NCI-H1092 (cell line): ENCODE results near the gene GAS2L3.
"Not testable (repeated sequence)": the region's sequence is repeated elsewhere in the genome, so short reads cannot be mapped to it uniquely, and the experiment has no call there.

ENCODE experiments used
- DNase-seq: peaks from one replicate; lab custom pipeline; 2025; lab: John Stamatoyannopoulos, UW

The GAS2L3 gene

DNA sequence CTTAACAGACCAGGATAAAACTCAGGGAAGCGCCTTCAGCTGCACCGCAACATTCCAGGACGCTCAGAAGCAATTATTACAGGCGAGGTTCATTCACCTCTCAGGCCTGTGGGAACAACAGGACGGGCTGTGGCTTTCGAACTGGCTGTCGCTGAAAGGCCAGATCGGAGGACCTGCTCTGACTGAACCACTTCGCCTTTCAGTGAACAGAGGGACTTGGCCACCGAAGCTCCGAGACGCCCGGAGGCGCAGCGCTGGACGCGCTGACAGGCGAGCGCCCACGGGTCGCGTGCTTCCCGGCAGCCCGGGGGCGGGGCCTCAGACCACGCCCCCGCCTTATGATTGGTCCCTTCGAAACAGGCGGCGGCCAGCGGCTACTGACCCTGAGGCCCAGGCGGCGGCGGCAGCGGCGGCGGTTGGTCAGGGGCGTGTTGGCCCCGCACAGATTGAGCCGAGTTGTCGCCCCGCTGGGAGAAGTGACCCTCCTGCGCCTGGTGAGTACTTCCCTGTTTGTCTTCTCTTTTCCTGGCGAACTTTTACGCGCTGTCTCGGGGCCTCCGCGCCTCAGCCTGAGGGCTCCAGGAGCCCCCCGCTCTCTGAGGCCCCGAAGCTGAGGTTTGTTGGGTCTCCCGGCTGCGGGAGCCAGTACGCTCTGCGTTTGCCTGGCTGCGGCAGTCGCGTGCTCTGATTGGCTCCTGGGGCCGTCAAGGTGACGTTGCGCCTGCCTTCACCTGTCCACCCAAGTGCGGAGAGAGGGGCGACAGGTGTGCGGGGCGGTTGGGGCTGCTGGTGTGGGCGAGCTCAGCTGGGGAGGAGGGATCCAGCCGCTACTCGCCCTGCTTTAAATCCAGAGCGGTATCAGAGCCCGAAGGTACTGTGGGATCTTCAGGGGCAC is at the start of gene GAS2L3:
Gene GAS2L3 (plus strand): TSS at position 393 of the 895 bp plus-strand sequence. CDS start 21,221 bp downstream, outside the sequence.
- DNase-seq: peak; percentile 71

- no peak for DNase-seq
Observed at GRCh38 chr12:100528034-100528433, 45.5 kb upstream of the GAS2L3 start.

DNA sequence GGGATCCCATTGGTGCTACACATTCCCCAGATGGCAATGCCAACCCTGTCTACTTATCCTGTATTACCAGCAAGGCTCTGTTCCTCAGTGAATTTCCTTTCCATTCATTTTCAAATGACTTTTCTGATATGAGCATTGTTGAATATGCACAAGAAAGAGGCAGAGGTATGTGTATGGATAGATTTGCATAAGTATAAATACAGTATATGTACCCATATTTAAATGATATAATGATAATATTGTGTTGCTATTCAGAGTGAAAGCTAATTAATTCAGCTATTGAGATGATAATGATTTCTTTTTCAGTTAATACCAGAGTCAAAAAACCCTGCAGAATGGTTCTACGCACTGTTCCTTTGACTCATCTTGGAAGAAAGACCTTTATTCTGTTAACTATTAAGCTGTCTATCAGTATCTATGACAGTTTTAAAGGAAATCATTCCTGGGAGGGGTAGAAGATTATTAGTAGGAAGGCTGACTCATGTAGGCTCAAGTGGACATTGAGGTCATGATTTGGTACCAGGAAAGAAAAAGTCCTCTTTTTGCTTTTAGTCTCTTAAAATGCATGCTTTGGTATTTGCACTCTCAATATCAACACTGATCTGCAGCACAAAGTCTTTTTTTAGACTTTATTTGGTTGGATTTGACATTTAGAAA is 44.9 kb upstream of the GAS2L3 start:
- DNase-seq: no peak

GRCh38 chr12:100529756-100530350 is 43.6 kb upstream of the GAS2L3 start:
- DNase-seq: no peak

DNA sequence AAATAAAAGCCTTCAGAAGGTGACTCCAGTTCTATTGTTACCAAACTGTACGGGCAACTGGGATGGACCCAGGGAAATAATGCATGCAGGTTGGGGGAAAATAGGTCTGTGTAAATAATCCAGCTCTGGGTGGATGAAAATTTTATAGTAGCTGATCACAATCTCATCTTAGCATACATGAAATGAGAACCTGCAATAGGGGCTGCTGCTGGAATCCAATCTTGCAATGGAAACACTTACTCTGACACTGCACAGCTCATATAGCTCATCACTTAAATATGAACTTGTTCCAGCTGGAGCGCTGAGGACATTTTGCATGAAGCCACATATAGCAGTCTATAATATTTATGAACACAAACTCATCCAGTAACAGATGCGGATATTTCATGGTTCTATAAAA is 40.1 kb upstream of the GAS2L3 start:
- DNase-seq: no peak

DNA sequence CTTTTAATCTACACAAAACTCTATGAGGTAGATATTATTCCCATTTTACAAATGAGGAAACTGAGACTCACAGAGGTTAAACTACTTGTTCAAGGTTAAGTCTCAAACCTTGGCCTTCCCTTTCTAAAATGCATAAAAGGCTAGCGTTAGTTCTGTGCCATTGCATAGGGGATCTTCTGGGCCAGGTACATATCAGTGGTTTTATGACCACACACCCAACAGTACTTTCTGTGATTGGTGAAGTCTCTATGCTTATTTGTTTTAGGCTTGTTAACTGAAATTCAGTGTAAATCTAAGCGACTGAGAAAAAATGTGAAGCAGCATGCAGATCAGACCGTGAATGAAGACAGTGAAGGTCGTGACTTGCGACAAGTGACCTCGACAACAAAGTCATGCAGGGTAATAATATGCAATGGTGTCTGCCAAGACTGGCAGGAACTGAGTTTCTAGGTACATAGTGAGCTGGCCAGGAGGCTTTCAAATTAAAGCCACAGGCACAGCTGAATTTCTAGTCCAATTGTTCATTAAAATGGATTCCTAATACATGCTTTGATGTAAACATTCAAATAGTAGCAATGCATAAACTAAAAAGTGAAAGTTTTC is 38.8 kb upstream of the GAS2L3 start:
- no peak for DNase-seq

- DNase-seq: no peak
Observed at GRCh38 chr12:100539202-100539601, 34.3 kb upstream of the GAS2L3 start.

DNA sequence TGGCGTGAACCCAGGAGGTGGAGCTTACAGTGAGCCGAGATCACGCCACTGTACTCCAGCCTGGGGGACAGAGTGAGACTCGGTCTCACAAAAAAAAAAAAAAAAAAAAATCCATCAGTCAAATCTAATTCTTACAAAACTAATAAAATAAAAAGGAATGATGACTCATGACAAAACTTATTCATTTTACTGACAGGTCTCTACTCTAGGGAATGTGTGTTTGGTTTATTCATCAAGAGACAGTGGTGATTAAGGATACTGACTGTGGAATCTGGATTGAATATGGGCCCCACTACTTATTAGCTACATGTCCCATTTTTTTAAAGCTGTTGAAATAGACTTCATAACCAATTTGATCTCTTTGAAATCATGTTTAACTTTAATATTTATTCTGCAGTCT is 29.3 kb upstream of the GAS2L3 start:
- DNase-seq: no peak

DNA sequence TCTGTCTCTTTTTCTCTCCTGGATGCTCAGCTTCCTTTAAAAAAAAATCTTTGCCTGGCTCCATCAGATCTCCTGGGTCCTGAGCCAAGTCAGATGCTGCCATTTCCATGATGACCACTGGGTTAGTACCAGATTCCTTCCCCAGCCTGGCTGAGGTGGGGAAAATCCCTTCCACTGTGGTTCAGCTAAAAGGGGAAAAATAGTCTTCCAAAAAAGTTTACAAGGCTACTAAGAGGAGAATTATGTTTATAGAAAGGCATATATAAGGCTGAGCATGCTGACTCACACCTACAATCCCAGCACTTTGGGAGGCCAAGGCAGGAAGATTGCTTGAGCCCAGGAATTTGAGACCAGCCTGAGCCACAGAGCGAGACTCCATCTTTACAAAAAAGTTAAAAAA is 28.4 kb upstream of the GAS2L3 start:
- no peak for DNase-seq

- no peak for DNase-seq
Observed at GRCh38 chr12:100553936-100554335, 19.5 kb upstream of the GAS2L3 start.

- peak; percentile 55 for DNase-seq
Observed at GRCh38 chr12:100554608-100555077, 18.8 kb upstream of the GAS2L3 start.

DNA sequence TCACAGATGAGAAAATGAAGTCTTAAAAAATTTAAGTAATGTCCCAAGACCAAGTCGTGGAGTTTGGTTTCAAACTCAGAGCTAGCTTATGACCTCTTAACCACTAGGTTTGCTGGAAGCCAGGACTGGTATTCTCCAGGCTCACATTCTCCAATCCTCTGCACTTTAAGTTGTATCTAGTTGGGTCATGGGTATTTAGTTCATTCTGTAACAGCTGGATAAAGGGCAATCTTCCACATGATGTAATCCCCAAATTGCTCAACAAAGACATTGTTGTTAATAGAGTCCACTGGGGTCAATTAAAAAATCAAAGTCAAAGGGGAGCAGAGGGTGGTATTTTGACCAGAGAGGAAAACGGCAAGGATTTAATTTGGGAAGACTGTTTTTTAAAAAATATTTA is 17.8 kb upstream of the GAS2L3 start:
- DNase-seq: no peak

DNA sequence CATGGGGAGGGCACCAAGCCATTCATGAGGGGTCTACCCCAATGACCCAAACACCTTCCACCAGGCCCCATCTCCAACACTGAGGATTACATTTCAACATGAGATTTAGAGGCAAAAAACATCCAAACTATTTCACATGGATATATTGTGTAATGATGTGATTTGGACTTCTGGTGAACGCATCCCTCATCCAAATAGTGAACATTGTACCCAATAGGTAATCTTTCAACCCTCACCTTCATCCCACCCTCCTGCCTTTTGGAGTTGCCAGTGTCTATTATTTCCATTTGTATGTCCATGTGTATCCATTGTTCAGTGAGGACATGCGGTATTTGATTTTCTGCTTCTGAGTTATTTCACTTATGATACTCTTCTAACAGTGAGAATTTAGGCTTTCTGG is 16.1 kb upstream of the GAS2L3 start:
- no peak for DNase-seq

DNA sequence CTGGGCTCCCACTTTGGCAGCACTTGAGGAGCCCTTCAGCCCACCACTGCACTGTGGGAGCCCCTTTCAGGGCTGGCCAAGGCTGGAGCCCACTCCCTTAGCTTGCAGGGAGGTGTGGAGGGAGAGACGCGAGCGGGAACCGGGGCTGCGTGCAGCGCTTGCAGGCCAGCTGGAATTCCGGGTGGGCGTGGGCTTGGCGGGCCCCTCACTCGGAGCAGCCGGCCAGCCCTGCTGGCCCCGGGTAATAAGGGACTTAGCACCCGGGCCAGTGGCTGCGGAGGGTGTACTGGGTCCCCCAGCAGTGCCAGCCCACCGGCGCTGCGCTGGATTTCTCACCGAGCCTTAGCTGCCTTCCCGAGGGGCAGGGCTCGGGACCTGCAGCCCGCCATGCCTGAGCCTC is 14.2 kb upstream of the GAS2L3 start:
- DNase-seq: not testable (repeated sequence)

GRCh38 chr12:100564090-100564489 is 9.4 kb upstream of the GAS2L3 start:
- no peak for DNase-seq

- no peak for DNase-seq
Observed at GRCh38 chr12:100564905-100565467, 8.5 kb upstream of the GAS2L3 start.

DNA sequence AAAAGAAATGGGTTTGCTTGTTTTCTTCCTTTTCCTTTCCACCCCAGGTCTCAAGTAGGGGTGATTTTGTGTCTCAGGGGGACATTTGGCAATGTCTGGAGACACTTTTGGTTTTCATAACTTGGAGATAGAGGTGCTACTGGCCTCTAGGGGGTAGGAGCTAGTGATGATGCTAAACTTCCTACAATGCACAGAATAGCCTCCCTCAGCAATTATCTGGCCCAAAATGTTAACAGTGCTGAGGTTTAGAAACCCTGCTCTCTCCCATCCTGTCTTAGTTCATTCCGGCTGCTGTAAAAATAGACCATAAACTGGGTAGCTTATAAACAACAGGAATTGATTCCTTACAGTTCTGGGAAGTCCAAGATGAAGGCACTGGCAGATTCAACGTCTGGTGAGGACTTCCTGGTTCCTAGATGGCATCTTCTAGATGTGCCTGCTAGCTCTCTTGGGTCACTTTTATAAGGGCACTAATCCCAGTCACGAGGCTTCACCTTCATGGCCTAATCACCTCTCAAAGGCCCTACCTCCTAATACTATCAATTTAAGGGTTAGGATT is 7.4 kb upstream of the GAS2L3 start:
- no peak for DNase-seq

GRCh38 chr12:100566887-100567637 is 6.4 kb upstream of the GAS2L3 start:
- DNase-seq: no peak

DNA sequence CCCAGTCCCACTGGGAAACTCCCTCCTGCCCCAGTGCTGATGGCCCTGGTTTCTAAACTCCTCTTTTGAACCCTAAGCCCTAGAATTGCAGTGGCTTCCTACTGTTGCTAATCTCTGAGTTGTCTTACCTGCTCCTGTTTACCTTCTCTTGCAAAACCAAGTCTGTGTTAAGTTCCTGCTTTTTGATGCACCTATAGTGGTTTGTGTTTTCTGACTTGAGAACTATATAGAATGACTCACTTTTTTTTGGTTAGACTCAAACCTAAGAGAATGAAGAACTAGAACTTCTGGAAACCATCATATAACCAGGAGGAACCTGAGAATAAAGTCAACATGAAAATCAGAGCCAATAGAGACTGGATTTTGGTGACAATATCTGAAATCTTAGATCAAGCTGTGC is 5.5 kb upstream of the GAS2L3 start:
- DNase-seq: no peak

DNA sequence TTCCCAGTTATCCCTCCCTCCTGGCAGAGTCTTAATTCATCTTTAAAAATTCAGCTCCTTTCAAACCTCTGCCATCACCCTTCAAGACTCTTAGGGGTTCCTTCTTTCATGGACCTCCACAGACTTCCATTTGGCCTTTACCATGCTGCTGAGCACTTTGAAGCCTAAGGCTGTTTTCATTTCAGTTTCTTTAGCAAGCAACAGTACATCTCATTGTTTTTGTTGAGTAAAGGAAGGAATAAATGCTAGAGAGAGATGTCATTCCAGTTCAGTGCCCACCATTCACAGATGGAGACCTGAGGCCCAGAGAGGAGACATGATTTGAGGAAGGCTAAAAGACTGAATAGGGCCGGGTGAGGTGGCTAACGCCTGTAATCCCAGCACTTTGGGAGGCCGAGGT is 1.3 kb upstream of the GAS2L3 start:
- no peak for DNase-seq
